EL (cell line): ENCODE results near the gene ID4.
A peak's percentile ranks its signal among the peaks of the same experiment; 100 is the strongest.

Source experiments
- DNase-seq: peaks from one replicate; pipeline ENCODE4 v3.0.0-alpha.2; 2016

The ID4 gene

GRCh38 chr6:19864285-19864684 lies 27.1 kb downstream of the ID4 start:
- no peak for DNase-seq

GRCh38 chr6:19865178-19865577 lies 28.0 kb downstream of the ID4 start:
- DNase-seq = no peak

- no peak for DNase-seq
Observed at GRCh38 chr6:19866173-19866984, 29.2 kb downstream of the ID4 start.

- peak; percentile 62 for DNase-seq
Observed at GRCh38 chr6:19866985-19867627, 29.9 kb downstream of the ID4 start.

GRCh38 chr6:19869464-19869863 lies 32.3 kb downstream of the ID4 start:
- DNase-seq = no peak

GRCh38 chr6:19870322-19870721 lies 33.2 kb downstream of the ID4 start:
- DNase-seq = no peak

- DNase-seq = peak; percentile 3
Observed at GRCh38 chr6:19873031-19873430, 35.9 kb downstream of the ID4 start.

- DNase-seq = no peak
Observed at GRCh38 chr6:19876672-19877071, 39.5 kb downstream of the ID4 start.

- no peak for DNase-seq
Observed at GRCh38 chr6:19879663-19880062, 42.5 kb downstream of the ID4 start.

GRCh38 chr6:19880066-19880465 lies 42.9 kb downstream of the ID4 start:
- DNase-seq = no peak

- no peak for DNase-seq
Observed at GRCh38 chr6:19891451-19891850, 54.3 kb downstream of the ID4 start.
